A549 (cell line): ENCODE results near the gene SERTAD2. TPM values are rescaled to one million over a fixed set of nuclear protein-coding genes. Genes with fewer than 3 reads are reported as not detected.

Experiments
- ATAC-seq, 2 experiments: fragments of 200-7000 bp in 1 of 2; fragments of >200 bp in 1 of 2; cut with Nextera tagmentation in 1 of 2; cut with Tn5 transposase in 1 of 2; 3 replicates each; pipeline versions ENCODE4 v1.8.0 to v1.9.1; 2018 to 2020; ENCODE audit warnings: mild to moderate bottlenecking in 1 of 2, moderate library complexity in 1 of 2
- CTCF ChIA-PET: fragments of 300-600 bp; sonication (Branson Sonifier 250); formaldehyde crosslinking; extraction: SDS; loops from one replicate; lab custom pipeline; 2021; ENCODE audit warnings: antibody characterized with exemption, inconsistent platforms; lab: Yijun Ruan, JAX
- POLR2A ChIA-PET: fragments of 350-600 bp; formaldehyde crosslinking; extraction: SDS; loops from one replicate; lab custom pipeline; 2021; ENCODE audit warnings: antibody characterized with exemption, inconsistent platforms; lab: Yijun Ruan, JAX
- DNase-seq, 2 experiments: peaks; one replicate each; pipeline versions ENCODE4 v3.0.0 to v3.0.0-alpha.2; 2011 to 2016; ENCODE audit warnings: low read depth in 1 of 2, low spot score in 1 of 2
- FAIRE-seq: peaks from 2 replicates; lab custom pipeline; 2011; peaks lifted over from hg19 to GRCh38; lab: Jason Lieb, UNC
- H3K27ac ChIP-seq, 2 experiments: fragments of >200 bp; sonication (Bioruptor Twin); formaldehyde crosslinking; 3 replicates each; pipeline ENCODE4 v1.5.1; 2016 to 2017
- H3K4me1 ChIP-seq: fragments of >200 bp; sonication (Bioruptor Twin); formaldehyde crosslinking; 3 replicates; pipeline ENCODE4 v1.6.1; 2016
- H3K4me2 ChIP-seq: fragments of >200 bp; sonication (Bioruptor Twin); formaldehyde crosslinking; 3 replicates; pipeline ENCODE4 v1.6.1; 2016
- H3K4me3 ChIP-seq: fragments of >200 bp; sonication (Bioruptor Twin); formaldehyde crosslinking; 3 replicates; pipeline ENCODE4 v1.5.1; 2016
- H3K9me3 ChIP-seq: fragments of >200 bp; sonication (Bioruptor Twin); formaldehyde crosslinking; 3 replicates; pipeline ENCODE4 v1.6.1; 2016
- BHLHE40 ChIP-seq: IDR thresholded peaks from 2 replicates; pipeline ENCODE4 v1.6.1; 2012; ENCODE audit warnings: low read depth, low read length, inconsistent platforms
- CBX2 ChIP-seq: fragments of 200-600 bp; sonication (generic); IDR thresholded peaks from 2 replicates; pipeline ENCODE4 v1.6.1; 2016; ENCODE audit warnings: low read depth, mild to moderate bottlenecking, borderline replicate concordance
- CBX8 ChIP-seq: fragments of 200-600 bp; sonication (generic); IDR thresholded peaks from 2 replicates; pipeline ENCODE4 v1.6.1; 2016
- CEBPB ChIP-seq, 2 experiments: fragments of >200 bp in 1 of 2; sonication (Bioruptor Twin) in 1 of 2; formaldehyde crosslinking in 1 of 2; IDR thresholded peaks; 2 replicates each; pipeline ENCODE4 v1.6.1; 2012 to 2016
- CHD2 ChIP-seq: fragments of 150-350 bp; IDR thresholded peaks from 2 replicates; pipeline ENCODE4 v1.6.1; 2014; ENCODE audit warnings: low read length; ENCODE audit not compliant: partially characterized antibody
- CHD4 ChIP-seq: fragments of 200-600 bp; sonication (generic); IDR thresholded peaks from 2 replicates; pipeline ENCODE4 v1.6.1; 2016; ENCODE audit warnings: antibody characterized with exemption, mild to moderate bottlenecking, borderline replicate concordance
- EHF ChIP-seq: fragments of 250-450 bp; sonication (Bioruptor Pico); IDR thresholded peaks from 2 replicates; pipeline ENCODE4 v1.5.0; 2020; ENCODE audit warnings: mild to moderate bottlenecking
- EP300 ChIP-seq, 2 experiments: fragments of >200 bp; sonication (Bioruptor Twin); formaldehyde crosslinking; IDR thresholded peaks; 2 replicates in 1 of 2; 3 replicates in 1 of 2; pipeline ENCODE4 v1.6.1; 2016 to 2017
- FOSB ChIP-seq: fragments of 250-450 bp; sonication (Bioruptor Pico); IDR thresholded peaks from 2 replicates; pipeline ENCODE4 v1.5.0; 2020; ENCODE audit warnings: mild to moderate bottlenecking, moderate library complexity
- FOXS1 ChIP-seq: fragments of 250-450 bp; sonication (Bioruptor Pico); IDR thresholded peaks from 2 replicates; pipeline ENCODE4 v1.5.0; 2020; ENCODE audit warnings: mild to moderate bottlenecking, moderate library complexity
- HDAC2 ChIP-seq: fragments of 200-600 bp; sonication (generic); IDR thresholded peaks from 2 replicates; pipeline ENCODE4 v1.6.1; 2016
- HEYL ChIP-seq: fragments of 250-450 bp; sonication (Bioruptor Pico); IDR thresholded peaks from 2 replicates; pipeline ENCODE4 v1.8.0; 2021; ENCODE audit warnings: mild to moderate bottlenecking, moderate library complexity
- HOXA7 ChIP-seq: fragments of 250-450 bp; sonication (Bioruptor Pico); IDR thresholded peaks from 2 replicates; pipeline ENCODE4 v1.5.0; 2020; ENCODE audit warnings: mild to moderate bottlenecking, moderate library complexity
- HOXB5 ChIP-seq: fragments of 250-450 bp; sonication (Bioruptor Pico); IDR thresholded peaks from 2 replicates; pipeline ENCODE4 v1.5.0; 2020; ENCODE audit warnings: mild to moderate bottlenecking, moderate library complexity
- KDM1A ChIP-seq: fragments of 200-600 bp; sonication (generic); IDR thresholded peaks from 2 replicates; pipeline ENCODE4 v1.6.1; 2016; ENCODE audit warnings: low read depth, mild to moderate bottlenecking
- KDM5A ChIP-seq: fragments of 200-600 bp; sonication (generic); IDR thresholded peaks from 2 replicates; pipeline ENCODE4 v1.6.1; 2016; ENCODE audit warnings: antibody characterized with exemption, mild to moderate bottlenecking
- MAFK ChIP-seq: fragments of 450-650 bp; IDR thresholded peaks from 2 replicates; pipeline ENCODE4 v1.6.1; 2014; ENCODE audit not compliant: partially characterized antibody
- MAX ChIP-seq: IDR thresholded peaks from 2 replicates; pipeline ENCODE4 v1.6.1; 2012
- MAZ ChIP-seq: fragments of 150-350 bp; IDR thresholded peaks from 2 replicates; pipeline ENCODE4 v1.6.1; 2014; ENCODE audit warnings: antibody characterized with exemption, low read depth, low read length, borderline replicate concordance
- NPAS2 ChIP-seq: fragments of 250-450 bp; sonication (Bioruptor Pico); IDR thresholded peaks from 2 replicates; pipeline ENCODE4 v1.8.0; 2022; ENCODE audit warnings: mild to moderate bottlenecking, moderate library complexity, borderline replicate concordance
- PHF8 ChIP-seq: fragments of 200-600 bp; sonication (generic); IDR thresholded peaks from 2 replicates; pipeline ENCODE4 v1.6.1; 2016; ENCODE audit warnings: low read depth, mild to moderate bottlenecking, antibody characterized with exemption, moderate library complexity, borderline replicate concordance
- POLR2A ChIP-seq: IDR thresholded peaks from 2 replicates; pipeline ENCODE4 v1.6.1; 2012; ENCODE audit warnings: mild to moderate bottlenecking, low read length
- POLR2AphosphoS2 ChIP-seq: conservative IDR thresholded peaks from 2 replicates; pipeline ENCODE4 v1.6.1; 2012; ENCODE audit warnings: low read length, improper control_type of control experiment, inconsistent platforms
- RAD21 ChIP-seq, 2 experiments: fragments of >200 bp in 1 of 2; sonication (Bioruptor Twin) in 1 of 2; formaldehyde crosslinking in 1 of 2; IDR thresholded peaks in 1 of 2; conservative IDR thresholded peaks in 1 of 2; 2 replicates in 1 of 2; 3 replicates in 1 of 2; pipeline ENCODE4 v1.6.1; 2012 to 2018; ENCODE audit warnings: inconsistent platforms in 1 of 2
- RCOR1 ChIP-seq: fragments of 150-350 bp; IDR thresholded peaks from 2 replicates; pipeline ENCODE4 v1.6.1; 2014; ENCODE audit warnings: antibody characterized with exemption, low read length, low read depth
- RFX5 ChIP-seq: fragments of 450-650 bp; IDR thresholded peaks from 2 replicates; pipeline ENCODE4 v1.7.1; 2014; ENCODE audit warnings: antibody characterized with exemption, mild to moderate bottlenecking, moderate library complexity
- TFCP2L1 ChIP-seq: fragments of 250-450 bp; sonication (Bioruptor Pico); IDR thresholded peaks from 2 replicates; pipeline ENCODE4 v1.5.0; 2021; ENCODE audit warnings: mild to moderate bottlenecking
- WGBS: methylation state at CpG from one replicate; pipeline ENCODE4 v1.1.6; 2017; ENCODE audit errors: missing lambda C conversion rate; 5-methylcytosine and 5-hydroxymethylcytosine counted together
- polyA plus RNA-seq, 4 experiments: library from polyadenylated mRNA; depleted of rRNA in 3 of 4; stranded (reverse); fragments of >200 nt; fragmentation: RNase III in 1 of 4; extraction: RNeasy Plus Mini Kit Qiagen cat#74134 plus additional on column Dnase treatment in 1 of 4; gene quantifications; 2 replicates in 3 of 4; 3 replicates in 1 of 4; pipeline ENCODE4 v1.2.3, GENCODE V29; 2011 to 2017
- TF ChIP-seq, protein P1 (sequence below): fragments of 250-450 bp; sonication (Bioruptor Pico); IDR thresholded peaks from 2 replicates; pipeline ENCODE4 v1.5.0; 2021; ENCODE audit warnings: mild to moderate bottlenecking, moderate library complexity, borderline replicate concordance
- TF ChIP-seq, protein P2 (sequence below): fragments of 450-650 bp; IDR thresholded peaks from 2 replicates; pipeline ENCODE4 v1.6.1; 2014; ENCODE audit warnings: antibody characterized with exemption
- TF ChIP-seq, protein P3 (sequence below): fragments of >200 bp; sonication (Bioruptor Twin); formaldehyde crosslinking; IDR thresholded peaks from 2 replicates; pipeline ENCODE4 v1.6.1; 2016

Gene SERTAD2
- polyA plus RNA-seq, 2 of the 4 experiments (the other 2 are of a cell fraction): 11.8 TPM

GRCh38 chr2:64692401-64692800, 38.7 kb upstream of the SERTAD2 start:
- no peak overlapping the region for H3K4me2 ChIP-seq
- TF ChIP-seq CEBPB (IDR thresholded peaks at IDR 0.05) (no peak), POLR2A (no peak), MAFK (no peak), HEYL (no peak), POLR2AphosphoS2 (no peak), HOXA7 (no peak), TFCP2L1 (no peak), CHD2 (no peak), HOXB5 (CRISPR knock-in tag) (no peak), EP300 (IDR thresholded peaks at IDR 0.05) (no peak), EHF (CRISPR knock-in tag) (no peak), HDAC2 (no peak), FOXS1 (CRISPR knock-in tag) (no peak), CBX8 (no peak), CHD4 (no peak), PHF8 (no peak)
- TF ChIP-seq, protein P1, sequence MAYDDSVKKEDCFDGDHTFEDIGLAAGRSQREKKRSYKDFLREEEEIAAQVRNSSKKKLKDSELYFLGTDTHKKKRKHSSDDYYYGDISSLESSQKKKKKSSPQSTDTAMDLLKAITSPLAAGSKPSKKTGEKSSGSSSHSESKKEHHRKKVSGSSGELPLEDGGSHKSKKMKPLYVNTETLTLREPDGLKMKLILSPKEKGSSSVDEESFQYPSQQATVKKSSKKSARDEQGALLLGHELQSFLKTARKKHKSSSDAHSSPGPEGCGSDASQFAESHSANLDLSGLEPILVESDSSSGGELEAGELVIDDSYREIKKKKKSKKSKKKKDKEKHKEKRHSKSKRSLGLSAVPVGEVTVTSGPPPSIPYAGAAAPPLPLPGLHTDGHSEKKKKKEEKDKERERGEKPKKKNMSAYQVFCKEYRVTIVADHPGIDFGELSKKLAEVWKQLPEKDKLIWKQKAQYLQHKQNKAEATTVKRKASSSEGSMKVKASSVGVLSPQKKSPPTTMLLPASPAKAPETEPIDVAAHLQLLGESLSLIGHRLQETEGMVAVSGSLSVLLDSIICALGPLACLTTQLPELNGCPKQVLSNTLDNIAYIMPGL: no peak
- TF ChIP-seq, protein P2, sequence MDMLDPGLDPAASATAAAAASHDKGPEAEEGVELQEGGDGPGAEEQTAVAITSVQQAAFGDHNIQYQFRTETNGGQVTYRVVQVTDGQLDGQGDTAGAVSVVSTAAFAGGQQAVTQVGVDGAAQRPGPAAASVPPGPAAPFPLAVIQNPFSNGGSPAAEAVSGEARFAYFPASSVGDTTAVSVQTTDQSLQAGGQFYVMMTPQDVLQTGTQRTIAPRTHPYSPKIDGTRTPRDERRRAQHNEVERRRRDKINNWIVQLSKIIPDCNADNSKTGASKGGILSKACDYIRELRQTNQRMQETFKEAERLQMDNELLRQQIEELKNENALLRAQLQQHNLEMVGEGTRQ: no peak
- TF ChIP-seq, all 56 proteins: peak for 0
- no peak overlapping the region for H3K27ac ChIP-seq
- WGBS: 53% methylated on average over 4 of the region's 4 CpGs
- POLR2A ChIA-PET: interaction anchor here (2.4 kb wide), 1 partner anchor 39 kb away, joined by 5 read pairs; the partner anchor contains the start of gene SERTAD2
- FAIRE-seq: no peak
- no peaks in the 10 kb centered on the region; the same call in none of the 3 replicates for H3K4me1 ChIP-seq
- no peak for DNase-seq
- ATAC-seq: no peak
- H3K4me3 ChIP-seq: no peak overlapping the region
- H3K9me3 ChIP-seq: no peaks in the 10 kb centered on the region
- CTCF ChIA-PET: no interaction called here

- POLR2A ChIA-PET: no interaction called here
- ATAC-seq (no peak), DNase-seq (no peak), FAIRE-seq (no peak)
- Histone ChIP-seq H3K27ac (no peak overlapping the region), H3K4me1 (peaks cover 15% of the 10 kb centered on the region), H3K4me2 (no peak overlapping the region), H3K9me3 (no peaks in the 10 kb centered on the region), H3K4me3 (no peak overlapping the region)
- CTCF ChIA-PET: no interaction called here
- TF ChIP-seq RAD21 (conservative IDR thresholded peaks at IDR 0.05 in 1 of 2, IDR thresholded peaks at IDR 0.05 in 1 of 2) (no peak), NPAS2 (CRISPR knock-in tag) (no peak), CBX8 (no peak), MAX (no peak), KDM5A (no peak), HOXB5 (CRISPR knock-in tag) (no peak), RCOR1 (no peak), BHLHE40 (no peak), CBX2 (no peak), TFCP2L1 (no peak), FOSB (no peak), MAZ (no peak), HOXA7 (no peak), RFX5 (no peak), MAFK (no peak), HDAC2 (no peak), KDM1A (no peak)
- TF ChIP-seq, protein P3, sequence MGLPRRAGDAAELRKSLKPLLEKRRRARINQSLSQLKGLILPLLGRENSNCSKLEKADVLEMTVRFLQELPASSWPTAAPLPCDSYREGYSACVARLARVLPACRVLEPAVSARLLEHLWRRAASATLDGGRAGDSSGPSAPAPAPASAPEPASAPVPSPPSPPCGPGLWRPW: no peak
These were observed 35.2 kb upstream of the SERTAD2 start for GRCh38 chr2:64688909-64689308.
